SIG-M5 treated with dmso at 0.1 percent for 504 hours (cell line): ENCODE results near the gene BCAN.

Experiments
- DNase-seq: peaks from one replicate; lab custom pipeline; 2025; ENCODE audit not compliant: unreplicated experiment; lab: John Stamatoyannopoulos, UW

Gene BCAN

GRCh38 chr1:156643049-156643777, 1.3 kb downstream of the BCAN start:
- DNase-seq = no peak

- DNase-seq = peak; percentile 91
Observed at GRCh38 chr1:156643778-156644092, 1.8 kb downstream of the BCAN start.

GRCh38 chr1:156644146-156644545, 2.2 kb downstream of the BCAN start:
- no peak for DNase-seq

GRCh38 chr1:156644640-156645039, 2.7 kb downstream of the BCAN start:
- DNase-seq = no peak

GRCh38 chr1:156645056-156645455, 3.1 kb downstream of the BCAN start:
- no peak for DNase-seq

- no peak for DNase-seq
Observed at GRCh38 chr1:156645666-156646065, 3.7 kb downstream of the BCAN start.

GRCh38 chr1:156646738-156647211, 4.9 kb downstream of the BCAN start:
- DNase-seq = no peak

GRCh38 chr1:156647351-156647750, 5.4 kb downstream of the BCAN start:
- no peak for DNase-seq

- no peak for DNase-seq
Observed at GRCh38 chr1:156648496-156648895, 6.6 kb downstream of the BCAN start.

GRCh38 chr1:156648951-156649350, 7.0 kb downstream of the BCAN start:
- peak; percentile 25 for DNase-seq

- peak; percentile 66 for DNase-seq
Observed at GRCh38 chr1:156652131-156652991, 10.4 kb downstream of the BCAN start.

GRCh38 chr1:156652992-156653355, 11.1 kb downstream of the BCAN start:
- no peak for DNase-seq

- DNase-seq = no peak
Observed at GRCh38 chr1:156654700-156655099, 12.8 kb downstream of the BCAN start.

GRCh38 chr1:156655151-156655903, 13.4 kb downstream of the BCAN start:
- peak; percentile 40 for DNase-seq

- DNase-seq = no peak
Observed at GRCh38 chr1:156655904-156656516, 14.1 kb downstream of the BCAN start.

- peak; percentile 70 for DNase-seq
Observed at GRCh38 chr1:156656806-156657740, 15.2 kb downstream of the BCAN start.

- DNase-seq = peak; percentile 70
Observed at GRCh38 chr1:156657741-156658319, 15.9 kb downstream of the BCAN start.

- no peak for DNase-seq
Observed at GRCh38 chr1:156658496-156658895, 16.6 kb downstream of the BCAN start.

- no peak for DNase-seq
Observed at GRCh38 chr1:156658945-156659574, 17.1 kb downstream of the BCAN start.
